ENCODE data around the gene KHDRBS2. TPM values are rescaled to one million over a fixed set of nuclear protein-coding genes. Genes with fewer than 3 reads are reported as not detected.

Gene KHDRBS2
- total RNA-seq, 4 donors from 2014 or later, result not detected

DNA sequence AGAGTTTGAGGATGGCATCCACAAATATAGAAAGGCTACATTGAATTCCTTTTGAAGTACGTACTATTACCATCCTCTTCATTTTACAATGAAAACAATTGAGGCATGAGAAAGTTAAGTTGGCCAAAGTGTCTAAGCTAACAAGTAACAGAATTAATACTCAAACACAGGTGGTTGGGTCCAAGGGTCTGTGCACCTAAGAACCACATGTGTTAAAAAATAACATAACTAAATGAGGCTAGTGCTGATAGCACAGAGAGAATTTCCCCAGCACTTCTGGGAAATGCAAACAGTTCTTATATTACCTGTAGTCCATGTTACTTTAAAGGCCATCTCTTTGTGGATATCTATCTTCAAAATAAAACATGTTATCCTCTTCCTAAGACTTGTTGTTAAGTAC, 10.5 kb upstream of the KHDRBS2 start:
- WGBS, 2 donors, result 67 to 88% methylated on average over 1 of the region's 1 CpG
- no peaks in the 10 kb centered on the region for H3K27me3 ChIP-seq
- no peaks in the 10 kb centered on the region for H3K9me3 ChIP-seq
- H3K36me3 ChIP-seq, result no peaks in the 10 kb centered on the region
- no peak for TF ChIP-seq POLR2A (IDR thresholded peaks at IDR 0.05)
- TF ChIP-seq, protein P1, sequence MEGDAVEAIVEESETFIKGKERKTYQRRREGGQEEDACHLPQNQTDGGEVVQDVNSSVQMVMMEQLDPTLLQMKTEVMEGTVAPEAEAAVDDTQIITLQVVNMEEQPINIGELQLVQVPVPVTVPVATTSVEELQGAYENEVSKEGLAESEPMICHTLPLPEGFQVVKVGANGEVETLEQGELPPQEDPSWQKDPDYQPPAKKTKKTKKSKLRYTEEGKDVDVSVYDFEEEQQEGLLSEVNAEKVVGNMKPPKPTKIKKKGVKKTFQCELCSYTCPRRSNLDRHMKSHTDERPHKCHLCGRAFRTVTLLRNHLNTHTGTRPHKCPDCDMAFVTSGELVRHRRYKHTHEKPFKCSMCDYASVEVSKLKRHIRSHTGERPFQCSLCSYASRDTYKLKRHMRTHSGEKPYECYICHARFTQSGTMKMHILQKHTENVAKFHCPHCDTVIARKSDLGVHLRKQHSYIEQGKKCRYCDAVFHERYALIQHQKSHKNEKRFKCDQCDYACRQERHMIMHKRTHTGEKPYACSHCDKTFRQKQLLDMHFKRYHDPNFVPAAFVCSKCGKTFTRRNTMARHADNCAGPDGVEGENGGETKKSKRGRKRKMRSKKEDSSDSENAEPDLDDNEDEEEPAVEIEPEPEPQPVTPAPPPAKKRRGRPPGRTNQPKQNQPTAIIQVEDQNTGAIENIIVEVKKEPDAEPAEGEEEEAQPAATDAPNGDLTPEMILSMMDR (IDR thresholded peaks at IDR 0.05), result no peak
- H3K4me3 ChIP-seq, result no peak overlapping the region
- DNase-seq, result no peak
- H3K4me1 ChIP-seq, result no peaks in the 10 kb centered on the region
- no peak overlapping the region for H3K27ac ChIP-seq
- intact Hi-C loops (cut with DNase I), result no loop called here

DNA sequence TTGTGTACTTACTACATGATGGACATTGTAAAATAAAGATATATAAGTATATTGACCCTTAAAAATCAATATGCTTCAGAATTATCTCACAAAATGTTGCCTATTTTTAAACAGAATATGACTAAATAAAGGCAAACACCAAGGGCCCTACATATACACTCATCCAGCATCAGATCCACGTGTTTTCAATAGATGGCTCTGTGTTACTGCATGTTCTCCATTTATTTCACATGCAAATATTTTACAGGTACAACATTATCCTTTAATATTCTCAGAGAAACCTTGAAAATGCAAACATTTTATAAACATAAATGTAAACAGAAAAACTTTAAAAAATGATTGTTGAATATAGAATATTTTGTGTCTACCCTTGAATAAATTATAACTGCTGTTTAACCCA, 2.9 kb upstream of the KHDRBS2 start:
- no peak overlapping the region for H3K4me3 ChIP-seq

DNA sequence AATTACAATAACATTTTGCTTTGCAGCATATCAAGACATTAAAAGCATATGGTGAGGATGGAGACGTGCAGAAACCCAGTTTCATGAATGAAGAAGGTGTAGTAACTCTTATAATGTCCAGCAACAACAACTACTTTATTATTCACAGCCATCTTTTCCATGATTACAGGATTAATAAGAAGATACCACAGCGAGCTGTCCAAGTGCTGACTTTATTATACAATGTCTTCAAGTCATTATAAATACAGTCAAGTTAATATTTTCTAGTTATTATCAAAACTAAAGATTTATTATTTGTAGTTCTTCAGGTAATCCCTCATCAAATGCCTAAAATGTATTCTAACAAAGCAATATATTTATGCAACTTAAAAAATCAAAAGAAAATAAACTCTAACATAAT, 2.5 kb upstream of the KHDRBS2 start:
- no peak for DNase-seq
- TF ChIP-seq, protein P1 (IDR thresholded peaks at IDR 0.05), result no peak
- TF ChIP-seq POLR2A (IDR thresholded peaks at IDR 0.05), result no peak
- intact Hi-C loops (cut with DNase I), result no loop called here
- H3K27ac ChIP-seq, result no peak overlapping the region
- peaks cover 0 to 13% (median 0%) of the 10 kb centered on the region in 3 donors for H3K4me1 ChIP-seq
- H3K27me3 ChIP-seq, result peaks cover 0 to 24% (median 0%) of the 10 kb centered on the region in 4 donors
- H3K9me3 ChIP-seq, result no peaks in the 10 kb centered on the region
- H3K4me3 ChIP-seq, result no peak overlapping the region
- H3K36me3 ChIP-seq, result no peaks in the 10 kb centered on the region
- WGBS, 2 donors, result 33 to 44% methylated on average over 2 of the region's 2 CpGs

More for the DNA sequence above, 2.9 kb upstream of the KHDRBS2 start:
- Histone ChIP-seq H3K9me3 (no peaks in the 10 kb centered on the region), H3K27ac (no peak overlapping the region), H3K36me3 (no peaks in the 10 kb centered on the region), H3K27me3 (peaks cover 0 to 24% (median 0%) of the 10 kb centered on the region in 4 donors), H3K4me1 (peaks cover 0 to 13% (median 0%) of the 10 kb centered on the region in 3 donors)
- intact Hi-C loops (cut with DNase I), result no loop called here
- no peak for DNase-seq
- WGBS, 2 donors, result 30 to 42% methylated on average over 1 of the region's 1 CpG
- TF ChIP-seq, protein P1 (IDR thresholded peaks at IDR 0.05), result no peak
- TF ChIP-seq POLR2A (IDR thresholded peaks at IDR 0.05), result no peak

DNA sequence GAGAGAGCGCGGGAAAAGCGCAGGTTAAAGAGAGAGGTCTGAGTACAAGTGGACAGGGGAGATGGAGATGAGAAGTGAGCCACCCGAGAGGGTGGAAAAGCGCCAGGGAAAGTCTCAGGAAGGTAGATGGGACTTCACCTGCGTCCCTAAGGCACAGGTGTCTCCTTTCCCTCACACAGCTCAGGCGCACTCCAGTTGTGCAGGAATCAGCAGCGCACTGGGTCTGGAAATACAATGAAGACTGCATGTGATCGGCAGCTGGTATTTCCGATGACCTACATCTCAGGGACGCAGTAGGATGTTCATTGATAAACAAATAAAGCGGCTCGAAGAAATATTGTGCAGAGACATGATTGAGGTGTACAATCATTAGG, 432 bp upstream of the KHDRBS2 start:
- intact Hi-C loops (cut with DNase I), result no loop called here

DNA sequence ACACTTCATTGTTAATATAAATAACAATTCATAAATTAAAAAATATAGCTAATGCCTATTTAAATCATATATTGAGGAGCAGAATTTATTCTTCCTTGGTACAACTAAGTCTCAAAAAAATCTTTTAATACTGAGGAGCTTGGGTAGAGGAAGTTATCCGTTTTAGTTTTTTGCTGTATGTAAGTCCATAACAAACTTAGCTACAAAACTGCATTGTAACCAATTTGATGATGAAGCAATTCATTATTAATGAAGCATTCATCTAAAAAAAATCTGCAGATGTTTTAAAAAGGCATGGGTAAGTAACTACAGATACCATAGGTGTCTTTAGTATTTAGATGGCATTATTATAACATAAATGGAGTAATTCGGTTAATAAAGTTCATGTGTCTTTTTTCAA, 1.3 kb downstream of the KHDRBS2 start:
- no peaks in the 10 kb centered on the region for H3K9me3 ChIP-seq
- TF ChIP-seq POLR2A (IDR thresholded peaks at IDR 0.05), result no peak
- TF ChIP-seq, protein P1 (IDR thresholded peaks at IDR 0.05), result no peak
- no peak overlapping the region for H3K4me3 ChIP-seq
- intact Hi-C loops (cut with DNase I), result no loop called here
- peaks cover 0 to 24% (median 0%) of the 10 kb centered on the region in 4 donors for H3K27me3 ChIP-seq
- no peak for DNase-seq
- WGBS, 2 donors, result 36 to 37% methylated on average over 2 of the region's 2 CpGs
- H3K4me1 ChIP-seq, result peaks cover 0 to 13% (median 0%) of the 10 kb centered on the region in 3 donors
- no peaks in the 10 kb centered on the region for H3K36me3 ChIP-seq
- H3K27ac ChIP-seq, result no peak overlapping the region

More for the DNA sequence above, 432 bp upstream of the KHDRBS2 start:
- Histone ChIP-seq H3K27me3 (peaks cover 0 to 24% (median 0%) of the 10 kb centered on the region in 4 donors), H3K36me3 (no peaks in the 10 kb centered on the region), H3K4me1 (peaks cover 0 to 13% (median 0%) of the 10 kb centered on the region in 3 donors), H3K9me3 (no peaks in the 10 kb centered on the region), H3K4me3 (peak overlapping the region in 3 of 4 donors; percentile 29 to 56 (median 36)), H3K27ac (no peak overlapping the region)
- TF ChIP-seq POLR2A (IDR thresholded peaks at IDR 0.05), result no peak
- TF ChIP-seq, protein P1 (IDR thresholded peaks at IDR 0.05), result no peak
- DNase-seq, result no peak
- WGBS, 2 donors, result 2 to 11% methylated on average over 12 to 13 of the region's 13 CpGs
